Neuronal stem cell (in vitro differentiated cells): ENCODE data around the gene RHOH.

Experiments
- DNase-seq: peaks from one replicate; pipeline ENCODE4 v3.0.0-alpha.2; 2013; ENCODE audit warnings: low spot score
- H2AFZ ChIP-seq: one replicate; pipeline ENCODE4 v1.6.1; 2013; ENCODE audit warnings: mild to moderate bottlenecking, low read length, inconsistent platforms
- H2AK5ac ChIP-seq: 2 replicates; pipeline ENCODE4 v1.6.1; 2013; ENCODE audit warnings: low read depth, mild to moderate bottlenecking, inconsistent platforms, low read length, moderate library complexity, mixed read lengths
- H2BK120ac ChIP-seq: 2 replicates; pipeline ENCODE4 v1.6.1; 2013; ENCODE audit warnings: low read depth, mild to moderate bottlenecking, inconsistent platforms, low read length, moderate library complexity, mixed read lengths
- H2BK12ac ChIP-seq: one replicate; pipeline ENCODE4 v1.6.1; 2013; ENCODE audit warnings: low read length, inconsistent platforms
- H2BK15ac ChIP-seq: 2 replicates; pipeline ENCODE4 v1.6.1; 2013; ENCODE audit warnings: mild to moderate bottlenecking, low read length, inconsistent platforms, mixed read lengths
- H2BK5ac ChIP-seq: one replicate; pipeline ENCODE4 v1.6.1; 2013; ENCODE audit warnings: inconsistent platforms, mild to moderate bottlenecking, low read length, moderate library complexity
- H3K14ac ChIP-seq: one replicate; pipeline ENCODE4 v1.6.1; 2013; ENCODE audit warnings: low read length, inconsistent platforms
- H3K18ac ChIP-seq: 2 replicates; pipeline ENCODE4 v1.6.1; 2013; ENCODE audit warnings: low read length, inconsistent platforms
- H3K23ac ChIP-seq: 2 replicates; pipeline ENCODE4 v1.6.1; 2013; ENCODE audit warnings: low read depth, mild to moderate bottlenecking, mixed read lengths, low read length, inconsistent platforms; ENCODE audit not compliant: poor library complexity
- H3K27ac ChIP-seq: replicated peaks from 3 replicates; pipeline ENCODE4 v1.5.1; 2013; ENCODE audit warnings: low read length, inconsistent platforms
- H3K27me3 ChIP-seq, 3 experiments: 2 replicates each; pipeline ENCODE4 v1.6.1; 2013; ENCODE audit warnings: low read length in 3 of 3, mild to moderate bottlenecking in 2 of 3, inconsistent platforms in 1 of 3, low read depth in 1 of 3, mixed read lengths in 1 of 3, moderate library complexity in 1 of 3; ENCODE audit not compliant: control insufficient read depth in 3 of 3, insufficient read depth in 3 of 3
- H3K36me3 ChIP-seq, 2 donors: replicated peaks in 1 of 2; 2 replicates each; pipeline ENCODE4 v1.6.1; 2013; ENCODE audit warnings: low read length in 2 of 2; ENCODE audit not compliant: control insufficient read depth in 2 of 2, insufficient read depth in 2 of 2
- H3K4ac ChIP-seq: 2 replicates; pipeline ENCODE4 v1.6.1; 2013; ENCODE audit warnings: inconsistent platforms, mild to moderate bottlenecking, low read length, moderate library complexity
- H3K4me1 ChIP-seq, 2 donors: 1 replicate in 1 of 2; 2 replicates in 1 of 2; pipeline ENCODE4 v1.6.1; 2013; ENCODE audit warnings: low read length in 2 of 2, low read depth in 1 of 2; ENCODE audit not compliant: control insufficient read depth in 2 of 2, insufficient read depth in 1 of 2
- H3K4me2 ChIP-seq: one replicate; pipeline ENCODE4 v1.6.1; 2013; ENCODE audit warnings: mild to moderate bottlenecking, low read length, inconsistent platforms; ENCODE audit not compliant: insufficient read depth, poor library complexity, severe bottlenecking
- H3K4me3 ChIP-seq, 2 donors: 2 replicates each; pipeline ENCODE4 v1.5.1; 2013; ENCODE audit warnings: low read length in 2 of 2, mild to moderate bottlenecking in 2 of 2, inconsistent platforms in 1 of 2, moderate library complexity in 1 of 2
- H3K79me1 ChIP-seq: one replicate; pipeline ENCODE4 v1.6.1; 2013; ENCODE audit warnings: low read depth, mild to moderate bottlenecking, inconsistent platforms, low read length, moderate library complexity
- H3K9ac ChIP-seq: one replicate; pipeline ENCODE4 v1.6.1; 2013; ENCODE audit warnings: mild to moderate bottlenecking, low read depth, low read length, inconsistent platforms; ENCODE audit not compliant: poor library complexity
- H3K9me3 ChIP-seq, 2 donors: replicated peaks in 1 of 2; 2 replicates each; pipeline versions ENCODE3 to v1.6.1; 2013; ENCODE audit warnings: low read length in 2 of 2, mild to moderate bottlenecking in 2 of 2, inconsistent platforms in 1 of 2, low read depth in 1 of 2, mixed read lengths in 1 of 2, moderate library complexity in 1 of 2; ENCODE audit not compliant: control insufficient read depth in 2 of 2, insufficient read depth in 1 of 2
- H4K8ac ChIP-seq: one replicate; pipeline ENCODE4 v1.6.1; 2013; ENCODE audit warnings: low read depth, mild to moderate bottlenecking, inconsistent platforms, low read length, moderate library complexity
- H4K91ac ChIP-seq: one replicate; pipeline ENCODE4 v1.6.1; 2013; ENCODE audit warnings: low read length, low read depth, mild to moderate bottlenecking, inconsistent platforms; ENCODE audit not compliant: poor library complexity
- WGBS, 2 donors: extraction: QIAGEN DNeasy Blood & Tissue Kit; methylation state at CpG; one replicate each; pipeline ENCODE4 v1.1.7; 2013; ENCODE audit warnings: missing lambda C conversion rate in 2 of 2, mixed read lengths in 1 of 2; ENCODE audit not compliant: insufficient read length in 2 of 2, insufficient replicate concordance in 1 of 2; ENCODE audit errors: extremely low coverage in 2 of 2; 5-methylcytosine and 5-hydroxymethylcytosine counted together

The RHOH gene

DNA sequence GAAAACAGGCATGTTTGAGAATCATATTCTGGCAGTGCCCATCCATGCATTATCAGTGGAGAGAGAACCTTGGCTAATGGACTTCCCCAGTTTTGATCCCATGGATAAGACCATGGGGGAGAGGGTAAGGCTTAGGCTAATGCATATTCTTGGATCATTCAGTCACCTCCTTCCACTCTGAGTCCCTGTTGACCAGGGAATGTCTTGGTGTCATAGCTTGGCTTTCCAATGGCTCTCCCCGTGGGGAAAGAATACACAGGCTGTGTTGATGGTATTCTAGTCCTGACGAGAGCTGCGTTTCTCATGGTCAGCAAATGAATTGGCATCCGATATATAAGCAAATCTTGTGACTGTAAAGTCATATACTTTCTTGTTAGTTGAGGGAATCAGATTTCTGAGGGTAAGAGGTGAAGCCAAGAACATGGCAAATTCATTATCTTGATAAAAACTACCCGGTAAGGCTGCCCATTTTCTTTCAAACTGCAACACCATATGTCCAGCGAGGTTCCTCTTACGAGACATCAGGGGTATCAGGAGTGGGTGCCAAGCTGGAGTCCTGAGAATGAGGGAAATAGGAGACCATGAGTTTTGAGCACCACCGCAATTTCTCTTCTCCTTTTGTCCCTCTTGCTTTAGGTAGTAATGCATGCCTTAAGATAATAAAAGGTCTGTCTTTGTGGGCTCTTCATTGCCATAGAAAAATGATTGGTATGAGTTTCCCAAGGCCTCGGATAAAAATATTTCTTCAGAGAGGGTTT is 18.0 kb downstream of the RHOH start:
- Histone ChIP-seq H3K14ac (no peak overlapping the region), H3K18ac (no peak overlapping the region), H2BK15ac (no peak overlapping the region), H3K4me1 (no peaks in the 10 kb centered on the region), H3K9ac (no peak overlapping the region), H3K27me3 (no peaks in the 10 kb centered on the region), H3K4me2 (no peak overlapping the region), H3K23ac (no peak overlapping the region), H2BK120ac (no peak overlapping the region), H4K91ac (no peak overlapping the region), H2BK12ac (no peak overlapping the region), H4K8ac (no peak overlapping the region), H2BK5ac (no peak overlapping the region), H3K4me3 (no peak overlapping the region), H3K27ac (no peak overlapping the region), H2AK5ac (no peak overlapping the region), H2AFZ (no peak overlapping the region), H3K4ac (no peak overlapping the region), H3K36me3 (no peaks in the 10 kb centered on the region), H3K9me3 (peaks cover 0 to 2% of the 10 kb centered on the region in 2 donors), H3K79me1 (no peaks in the 10 kb centered on the region)
- no CpG with 5 or more reads among the region's 9 CpGs for WGBS, 2 donors
- DNase-seq: no peak

GRCh38 chr4:40216622-40217366 is 20.0 kb downstream of the RHOH start:
- Histone ChIP-seq H3K4me2 (no peak overlapping the region), H3K9me3 (peaks cover 0 to 2% of the 10 kb centered on the region in 2 donors), H3K9ac (no peak overlapping the region), H2BK120ac (no peak overlapping the region), H3K36me3 (no peaks in the 10 kb centered on the region), H3K23ac (no peak overlapping the region), H3K4me3 (no peak overlapping the region), H3K4ac (no peak overlapping the region), H3K18ac (no peak overlapping the region), H3K27me3 (no peaks in the 10 kb centered on the region), H2BK5ac (no peak overlapping the region), H2AFZ (no peak overlapping the region), H2AK5ac (no peak overlapping the region), H3K4me1 (no peaks in the 10 kb centered on the region), H2BK12ac (no peak overlapping the region), H3K27ac (no peak overlapping the region), H4K8ac (no peak overlapping the region), H2BK15ac (no peak overlapping the region), H4K91ac (no peak overlapping the region), H3K14ac (no peak overlapping the region), H3K79me1 (no peaks in the 10 kb centered on the region)
- no peak for DNase-seq
- no CpG with 5 or more reads among the region's 4 CpGs for WGBS, 2 donors

DNA sequence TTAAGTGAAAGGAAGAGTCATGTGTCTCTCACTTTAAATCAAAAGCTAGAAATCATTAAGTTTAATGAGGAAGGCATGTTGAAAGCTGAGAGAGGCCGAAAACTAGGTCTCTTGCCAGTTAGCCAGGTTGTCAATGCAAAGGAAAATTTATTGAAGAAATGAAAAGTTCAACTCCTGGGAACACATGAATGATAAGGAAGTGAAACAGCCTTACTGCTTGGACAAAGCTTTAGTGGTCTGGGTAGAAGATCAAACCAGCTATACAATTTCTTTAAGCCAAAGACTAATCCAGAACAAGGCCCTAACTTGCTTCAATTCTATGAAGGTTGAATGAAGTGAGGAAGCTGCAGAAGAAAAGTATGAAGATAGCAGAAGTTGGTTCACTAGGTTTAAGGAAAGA is 24.9 kb downstream of the RHOH start:
- H2AFZ ChIP-seq: no peak overlapping the region
- no peak overlapping the region for H3K27ac ChIP-seq
- no peaks in the 10 kb centered on the region for H3K27me3 ChIP-seq
- H2BK5ac ChIP-seq: no peak overlapping the region
- no peak overlapping the region for H3K14ac ChIP-seq
- H3K36me3 ChIP-seq: no peaks in the 10 kb centered on the region
- H4K91ac ChIP-seq: no peak overlapping the region
- H3K9ac ChIP-seq: no peak overlapping the region
- H3K4ac ChIP-seq: no peak overlapping the region
- H3K18ac ChIP-seq: no peak overlapping the region
- no peak for DNase-seq
- H2BK12ac ChIP-seq: no peak overlapping the region
- no peak overlapping the region for H3K4me3 ChIP-seq
- no peak overlapping the region for H3K4me2 ChIP-seq
- no peak overlapping the region for H2AK5ac ChIP-seq
- H4K8ac ChIP-seq: no peak overlapping the region
- H2BK15ac ChIP-seq: no peak overlapping the region
- H2BK120ac ChIP-seq: no peak overlapping the region
- peaks cover 0 to 4% of the 10 kb centered on the region in 2 donors for H3K9me3 ChIP-seq
- no peaks in the 10 kb centered on the region for H3K4me1 ChIP-seq
- no peak overlapping the region for H3K23ac ChIP-seq
- no peaks in the 10 kb centered on the region for H3K79me1 ChIP-seq
- no CpG with 5 or more reads among the region's 1 CpG for WGBS, 2 donors

- Histone ChIP-seq H3K27me3 (no peaks in the 10 kb centered on the region), H2BK15ac (no peak overlapping the region), H3K9ac (no peak overlapping the region), H2BK5ac (no peak overlapping the region), H2AK5ac (no peak overlapping the region), H2BK120ac (no peak overlapping the region), H4K91ac (no peak overlapping the region), H3K4me2 (no peak overlapping the region), H3K9me3 (peaks cover 0 to 4% of the 10 kb centered on the region in 2 donors), H3K27ac (no peak overlapping the region), H3K4me3 (no peak overlapping the region), H3K79me1 (no peaks in the 10 kb centered on the region), H3K23ac (no peak overlapping the region), H3K36me3 (no peaks in the 10 kb centered on the region), H3K14ac (no peak overlapping the region), H4K8ac (no peak overlapping the region), H3K4ac (no peak overlapping the region), H2AFZ (no peak overlapping the region), H3K18ac (no peak overlapping the region), H2BK12ac (no peak overlapping the region), H3K4me1 (peaks cover 0 to 3% of the 10 kb centered on the region in 2 donors)
- no CpG with 5 or more reads among the region's 1 CpG for WGBS, 2 donors
- DNase-seq: no peak
These were observed 26.5 kb downstream of the RHOH start for GRCh38 chr4:40223343-40223742.
